Spinal cord (tissue), 10 donors: ENCODE data around the gene KIAA0232. TPM values are rescaled to one million over a fixed set of nuclear protein-coding genes. Genes with fewer than 3 reads are reported as not detected.
"Not testable (repeated sequence)": the region's sequence is repeated elsewhere in the genome, so short reads cannot be mapped to it uniquely, and the experiment has no call there.

Experiments
- DNase-seq, 6 donors: peaks; one replicate each; pipeline versions ENCODE4 v3.0.0 to v3.0.0-alpha.2; 2013 to 2015; ENCODE audit warnings: low spot score in 6 of 6, low read depth in 4 of 6
- H3K27ac ChIP-seq: one replicate; pipeline ENCODE4 v1.5.1; 2013; ENCODE audit warnings: low read depth, low read length, control low read depth
- H3K27me3 ChIP-seq: one replicate; pipeline ENCODE4 v1.6.1; 2013; ENCODE audit warnings: low read length; ENCODE audit not compliant: control insufficient read depth, insufficient read depth
- H3K36me3 ChIP-seq: one replicate; pipeline ENCODE4 v1.6.1; 2013; ENCODE audit warnings: low read length; ENCODE audit not compliant: control insufficient read depth, insufficient read depth
- H3K4me1 ChIP-seq: one replicate; pipeline ENCODE4 v1.6.1; 2013; ENCODE audit warnings: low read length; ENCODE audit not compliant: control insufficient read depth, insufficient read depth
- H3K4me3 ChIP-seq: one replicate; pipeline ENCODE4 v1.5.1; 2013; ENCODE audit warnings: low read depth, low read length, control low read depth
- H3K9me3 ChIP-seq: one replicate; pipeline ENCODE4 v1.6.1; 2013; ENCODE audit warnings: low read length; ENCODE audit not compliant: control insufficient read depth, insufficient read depth
- WGBS: methylation state at CpG from one replicate; pipeline ENCODE4 v1.1.5; 2013; ENCODE audit warnings: missing lambda C conversion rate; ENCODE audit not compliant: insufficient coverage; 5-methylcytosine and 5-hydroxymethylcytosine counted together
- polyA plus RNA-seq, 2 donors: library from polyadenylated mRNA; unstranded; fragments of 120-200 nt; gene quantifications; one replicate each; pipeline ENCODE4 v1.2.1, GENCODE V29; 2013; ENCODE audit not compliant: insufficient read length in 2 of 2
- total RNA-seq, 2 donors: library from RNA; depleted of rRNA in 1 of 2; stranded (reverse); fragments of 120-200 nt in 1 of 2; fragments of >200 nt in 1 of 2; gene quantifications; one replicate each; pipeline versions ENCODE4 v1.2.3 to v1.2.4, GENCODE V29; 2013 to 2014
- donor health status: healthy.

Gene KIAA0232
- total and polyA plus RNA-seq, 4 donors: 34.8 to 59.9 (median 45.7) TPM

GRCh38 chr4:6910340-6910959 is 127.9 kb downstream of the KIAA0232 start:
- peak overlapping the region; percentile 47 for H3K27ac ChIP-seq
- no peaks in the 10 kb centered on the region for H3K36me3 ChIP-seq
- no peaks in the 10 kb centered on the region for H3K9me3 ChIP-seq
- no peaks in the 10 kb centered on the region for H3K27me3 ChIP-seq
- peak overlapping the region; percentile 65 for H3K4me3 ChIP-seq
- H3K4me1 ChIP-seq: peaks cover 67% of the 10 kb centered on the region
- no peak for DNase-seq
- WGBS: 12% methylated on average over 30 of the region's 31 CpGs

GRCh38 chr4:6910960-6911874 is 128.7 kb downstream of the KIAA0232 start:
- Histone ChIP-seq H3K4me3 (peak overlapping the region; percentile 65), H3K4me1 (peaks cover 66% of the 10 kb centered on the region)

GRCh38 chr4:6911917-6912316 is 129.4 kb downstream of the KIAA0232 start:
- DNase-seq, H3K4me3 ChIP-seq, H3K9me3 ChIP-seq, H3K27me3 ChIP-seq, H3K27ac ChIP-seq, H3K36me3 ChIP-seq: not testable (repeated sequence)
- peaks cover 66% of the 10 kb centered on the region for H3K4me1 ChIP-seq
- 80% methylated on average over 2 of the region's 10 CpGs for WGBS

More at GRCh38 chr4:6910960-6911874, 128.7 kb downstream of the KIAA0232 start:
- Histone ChIP-seq H3K27me3 (no peaks in the 10 kb centered on the region), H3K27ac (no peak overlapping the region), H3K9me3 (no peaks in the 10 kb centered on the region), H3K36me3 (no peaks in the 10 kb centered on the region)
- WGBS: 90% methylated on average over 10 of the region's 15 CpGs
- DNase-seq: no peak

- WGBS: 37% methylated on average over 4 of the region's 4 CpGs
- no peak for DNase-seq
- peak overlapping the region; percentile 3 for H3K4me3 ChIP-seq
- no peak overlapping the region for H3K27ac ChIP-seq
- H3K36me3 ChIP-seq: no peaks in the 10 kb centered on the region
- H3K4me1 ChIP-seq: peaks cover 66% of the 10 kb centered on the region
- H3K27me3 ChIP-seq: no peaks in the 10 kb centered on the region
- H3K9me3 ChIP-seq: no peaks in the 10 kb centered on the region
Observed at GRCh38 chr4:6912441-6912840, 129.9 kb downstream of the KIAA0232 start.

- Histone ChIP-seq H3K4me1 (peaks cover 67% of the 10 kb centered on the region), H3K27me3 (no peaks in the 10 kb centered on the region), H3K36me3 (no peaks in the 10 kb centered on the region), H3K4me3 (no peak overlapping the region), H3K9me3 (no peaks in the 10 kb centered on the region), H3K27ac (no peak overlapping the region)
- no peak for DNase-seq
- WGBS: 100% methylated on average over 1 of the region's 6 CpGs
Observed at GRCh38 chr4:6913350-6913905, 130.9 kb downstream of the KIAA0232 start.

- Histone ChIP-seq H3K9me3 (no peaks in the 10 kb centered on the region), H3K4me1 (peaks cover 66% of the 10 kb centered on the region), H3K4me3 (no peak overlapping the region), H3K27me3 (no peaks in the 10 kb centered on the region), H3K36me3 (no peaks in the 10 kb centered on the region), H3K27ac (no peak overlapping the region)
- no peak for DNase-seq
- 91% methylated on average over 4 of the region's 9 CpGs for WGBS
Observed at GRCh38 chr4:6914448-6914847, 131.9 kb downstream of the KIAA0232 start.

- DNase-seq: no peak
- Histone ChIP-seq H3K36me3 (no peaks in the 10 kb centered on the region), H3K4me3 (no peak overlapping the region), H3K4me1 (peaks cover 63% of the 10 kb centered on the region), H3K27me3 (no peaks in the 10 kb centered on the region), H3K27ac (no peak overlapping the region), H3K9me3 (no peaks in the 10 kb centered on the region)
- 91% methylated on average over 17 of the region's 18 CpGs for WGBS
Observed at GRCh38 chr4:6915041-6916005, 132.8 kb downstream of the KIAA0232 start.

GRCh38 chr4:6916069-6916586 is 133.6 kb downstream of the KIAA0232 start:
- Histone ChIP-seq H3K9me3 (no peaks in the 10 kb centered on the region), H3K27me3 (no peaks in the 10 kb centered on the region), H3K4me3 (no peak overlapping the region), H3K36me3 (no peaks in the 10 kb centered on the region), H3K27ac (no peak overlapping the region), H3K4me1 (peaks cover 55% of the 10 kb centered on the region)
- 92% methylated on average over 10 of the region's 12 CpGs for WGBS
- DNase-seq: no peak
